Activated CD8-positive, alpha-beta T cell treated with anti-CD3 and anti-CD28 coated beads for 36 hours (primary cell): ENCODE results near the gene MASTL. TPM values are rescaled to one million over a fixed set of nuclear protein-coding genes. Genes with fewer than 3 reads are reported as not detected.
A peak's percentile ranks its signal among the peaks of the same experiment; 100 is the strongest.
"Not testable (repeated sequence)": the region's sequence is repeated elsewhere in the genome, so short reads cannot be mapped to it uniquely, and the experiment has no call there.

Experiments used
- ATAC-seq: fragments of 200-7000 bp; cut with Tn5 transposase; one replicate; pipeline ENCODE4 v1.10.0; 2021; ENCODE audit warnings: mild to moderate bottlenecking, moderate library complexity
- CTCF ChIA-PET: fragments of 350-600 bp; sonication (Branson Sonifier 250); formaldehyde crosslinking; loops from one replicate; lab custom pipeline; 2021; ENCODE audit warnings: antibody characterized with exemption; lab: Charles Lee
- POLR2A ChIA-PET: fragments of 350-600 bp; sonication (Branson Sonifier 250); formaldehyde crosslinking; loops from one replicate; lab custom pipeline; 2021; ENCODE audit warnings: antibody characterized with exemption; lab: Charles Lee
- DNase-seq: peaks from one replicate; pipeline ENCODE4 v3.0.0-alpha.2; 2020
- H3K27ac Mint-ChIP-seq: one replicate; pipeline ENCODE4 v1.8.0; 2021; ENCODE audit warnings: mild to moderate bottlenecking, mixed read lengths
- H3K27me3 Mint-ChIP-seq: one replicate; pipeline ENCODE4 v1.8.0; 2021; ENCODE audit warnings: mixed read lengths
- H3K36me3 Mint-ChIP-seq: one replicate; pipeline ENCODE4 v1.8.0; 2021; ENCODE audit warnings: low read depth, mixed read lengths
- H3K4me1 Mint-ChIP-seq: one replicate; pipeline ENCODE4 v1.8.0; 2021; ENCODE audit warnings: low read depth, mixed read lengths
- H3K4me3 Mint-ChIP-seq: one replicate; pipeline ENCODE4 v1.8.0; 2021; ENCODE audit warnings: mild to moderate bottlenecking, moderate library complexity, mixed read lengths
- H3K9me3 Mint-ChIP-seq: one replicate; pipeline ENCODE4 v1.8.0; 2021; ENCODE audit warnings: mixed read lengths
- CTCF ChIP-seq: fragments of 200-600 bp; IDR thresholded peaks from one replicate; pipeline ENCODE4 v1.8.0; 2022; ENCODE audit warnings: antibody characterized with exemption, mild to moderate bottlenecking
- intact Hi-C: fragments of 100-400 bp; cut with micrococcal nuclease; formaldehyde crosslinking; loops from one replicate; pipeline ENCODE4 v1.10.0; 2022
- total RNA-seq, 2 experiments: library from RNA; stranded (reverse); gene quantifications; one replicate each; pipeline ENCODE4 v1.2.3, GENCODE V29; 2021

The MASTL gene
- total RNA-seq, 2 experiments from 2014 or later, result 40.5 to 43.6 TPM

- Mint-ChIP-seq H3K27me3 (no peaks in the 10 kb centered on the region), H3K4me1 (peaks cover 40% of the 10 kb centered on the region), H3K9me3 (no peaks in the 10 kb centered on the region), H3K4me3 (peak overlapping the region; percentile 91), H3K27ac (peak overlapping the region; percentile 100), H3K36me3 (peaks cover 64% of the 10 kb centered on the region)
- CTCF ChIA-PET, result interaction anchor here (1.5 kb wide), 1 partner anchor 17 kb away, joined by 4 read pairs; no protein-coding TSS in a partner anchor
- no peak for ATAC-seq
- no peak for TF ChIP-seq CTCF
- intact Hi-C loops, result no loop called here
- POLR2A ChIA-PET, result interaction anchor here (0.6 to 5.9 kb wide), 12 partner anchors 8 to 265 kb away, joined by 3 to 59 read pairs (median 4); partner anchors contain the start of genes ACBD5 and ANKRD26
- no peak for DNase-seq
Observed at GRCh38 chr10:27153329-27153728, 1.8 kb upstream of the MASTL start.

DNA sequence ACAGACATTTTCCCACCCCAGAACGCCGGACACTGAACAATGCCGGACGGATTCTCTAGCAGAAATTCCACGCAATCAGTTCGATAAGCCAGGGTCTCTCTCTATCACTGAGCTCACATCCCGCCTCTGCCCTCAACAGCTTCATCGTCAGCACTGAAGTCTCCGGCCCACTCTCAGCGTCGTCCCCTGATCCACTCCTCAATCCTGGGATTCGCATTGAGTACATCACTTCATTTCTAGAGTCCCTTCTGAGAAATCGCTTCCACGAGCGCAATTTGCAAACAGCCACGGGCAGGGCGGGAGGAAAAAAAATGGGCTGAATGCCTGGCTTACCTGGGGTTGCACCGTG is 1.3 kb upstream of the MASTL start:
- ATAC-seq, result peak; percentile 7
- Mint-ChIP-seq H3K27me3 (no peaks in the 10 kb centered on the region), H3K9me3 (no peaks in the 10 kb centered on the region), H3K36me3 (peaks cover 65% of the 10 kb centered on the region), H3K4me3 (peak overlapping the region; percentile 91), H3K27ac (peak overlapping the region; percentile 100), H3K4me1 (peaks cover 38% of the 10 kb centered on the region)
- no peak for TF ChIP-seq CTCF
- DNase-seq, result peak; percentile 39
- POLR2A ChIA-PET, result interaction anchor here (0.6 to 5.9 kb wide), 17 partner anchors 8 to 266 kb away, joined by 3 to 59 read pairs (median 5); partner anchors contain the start of genes ACBD5 and ANKRD26
- intact Hi-C loops, result loop anchor here (2.0 kb wide), 1 partner anchor 53 kb away; the partner anchor contains the start of gene ANKRD26
- CTCF ChIA-PET, result interaction anchor here (0.7 to 1.5 kb wide), 5 partner anchors 18 to 292 kb away, joined by 3 to 6 read pairs (median 3); partner anchors contain the start of gene ANKRD26

DNA sequence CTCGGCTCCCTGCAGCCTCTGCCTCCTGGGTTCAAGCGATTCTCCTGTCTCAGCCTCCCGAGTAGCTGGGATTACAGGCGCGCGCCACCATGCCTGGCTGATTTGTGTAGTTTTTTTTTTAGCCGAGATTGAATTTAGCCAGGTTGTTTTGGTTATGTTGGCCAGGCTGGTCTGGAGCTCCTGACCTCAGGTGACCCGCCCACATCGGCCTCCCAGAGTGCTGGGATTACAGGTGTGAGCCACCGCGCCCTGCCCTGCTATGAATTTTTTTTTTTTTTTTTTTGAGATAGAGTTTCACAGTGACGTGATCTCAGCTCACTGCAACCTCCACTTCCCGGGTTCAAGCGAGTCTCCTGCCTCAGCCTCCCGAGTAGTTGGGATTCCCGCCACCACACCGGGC is 1.4 kb downstream of the MASTL start:
- H3K9me3 Mint-ChIP-seq, ATAC-seq, intact Hi-C loops, DNase-seq, H3K27me3 Mint-ChIP-seq: not testable (repeated sequence)
- POLR2A ChIA-PET, result interaction anchor here (1.0 to 5.9 kb wide), 8 partner anchors 9 to 86 kb away, joined by 3 to 59 read pairs (median 4); partner anchors contain the start of gene ANKRD26
- Mint-ChIP-seq H3K4me3 (peak overlapping the region; percentile 91), H3K27ac (peak overlapping the region; percentile 100), H3K36me3 (peaks cover 58% of the 10 kb centered on the region), H3K4me1 (peaks cover 24% of the 10 kb centered on the region)
- CTCF ChIA-PET, result interaction anchor here (0.8 to 1.3 kb wide), 2 partner anchors 86 to 99 kb away, joined by 3 to 4 read pairs; no protein-coding TSS in a partner anchor

GRCh38 chr10:27157150-27157549 is 2.0 kb downstream of the MASTL start:
- intact Hi-C loops, result no loop called here
- peaks cover 21% of the 10 kb centered on the region for H3K4me1 Mint-ChIP-seq
- peak overlapping the region; percentile 100 for H3K27ac Mint-ChIP-seq
- ATAC-seq (no peak), DNase-seq (no peak)
- peak overlapping the region; percentile 91 for H3K4me3 Mint-ChIP-seq
- peaks cover 61% of the 10 kb centered on the region for H3K36me3 Mint-ChIP-seq
- H3K27me3 Mint-ChIP-seq, result no peaks in the 10 kb centered on the region
- ChIA-PET CTCF (interaction anchor here (1.3 kb wide), 1 partner anchor 86 kb away, joined by 4 read pairs; no protein-coding TSS in a partner anchor), POLR2A (interaction anchor here (1.0 to 5.9 kb wide), 5 partner anchors 8 to 55 kb away, joined by 3 to 59 read pairs (median 5); partner anchors contain the start of gene ANKRD26)
- no peak for TF ChIP-seq CTCF
- H3K9me3 Mint-ChIP-seq, result no peaks in the 10 kb centered on the region

DNA sequence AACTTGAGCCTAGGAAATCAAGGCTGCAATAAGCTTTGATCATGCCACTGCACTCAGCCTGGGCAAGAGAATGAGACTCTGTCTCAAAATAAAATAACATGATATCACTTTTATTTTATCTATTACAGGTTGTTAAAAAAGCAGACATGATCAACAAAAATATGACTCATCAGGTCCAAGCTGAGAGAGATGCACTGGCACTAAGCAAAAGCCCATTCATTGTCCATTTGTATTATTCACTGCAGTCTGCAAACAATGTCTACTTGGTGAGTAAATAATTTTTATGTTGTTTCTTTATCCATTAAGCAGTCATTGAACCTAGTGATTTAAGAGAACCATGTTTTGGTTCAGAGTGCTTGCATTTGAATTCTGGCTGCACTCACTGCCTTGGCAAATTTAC is 3.3 kb downstream of the MASTL start:
- ChIA-PET POLR2A (interaction anchor here (1.0 to 5.9 kb wide), 4 partner anchors 11 to 56 kb away, joined by 3 to 59 read pairs (median 4); partner anchors contain the start of gene ANKRD26), CTCF (interaction anchor here (1.1 kb wide), 1 partner anchor 15 kb away, joined by 3 read pairs; no protein-coding TSS in a partner anchor)
- no peaks in the 10 kb centered on the region for H3K27me3 Mint-ChIP-seq
- H3K4me1 Mint-ChIP-seq, result peaks cover 13% of the 10 kb centered on the region
- no peak for ATAC-seq
- intact Hi-C loops, result no loop called here
- H3K9me3 Mint-ChIP-seq, result no peaks in the 10 kb centered on the region
- no peak overlapping the region for H3K27ac Mint-ChIP-seq
- peaks cover 59% of the 10 kb centered on the region for H3K36me3 Mint-ChIP-seq
- H3K4me3 Mint-ChIP-seq, result no peak overlapping the region
- no peak for DNase-seq
- TF ChIP-seq CTCF, result no peak
